HEK293 (cell line): ENCODE results near the gene OXNAD1.

Experiments used
- CTCF ChIA-PET: fragments of 350-600 bp; formaldehyde crosslinking; extraction: SDS; loops from one replicate; lab custom pipeline; 2021; ENCODE audit warnings: antibody characterized with exemption; lab: Yijun Ruan, JAX
- POLR2A ChIA-PET: fragments of 300-600 bp; formaldehyde crosslinking; extraction: SDS; loops from one replicate; lab custom pipeline; 2020; ENCODE audit warnings: antibody characterized with exemption, inconsistent platforms; lab: Yijun Ruan, JAX
- H3K27ac ChIP-seq: fragments of 200-500 bp; sonication (Bioruptor generic); 2 replicates; pipeline ENCODE4 v1.5.1; 2014; ENCODE audit warnings: low read depth, low read length, control low read depth, inconsistent platforms; ENCODE audit errors: extremely low read depth
- H3K36me3 ChIP-seq, 2 experiments: fragments of 200-500 bp in 1 of 2; sonication (Bioruptor generic) in 1 of 2; 1 replicate in 1 of 2; 2 replicates in 1 of 2; pipeline ENCODE4 v1.5.1; 2014 to 2017; ENCODE audit warnings: inconsistent platforms in 2 of 2, low read length in 2 of 2; ENCODE audit not compliant: control insufficient read depth in 2 of 2, insufficient read depth in 1 of 2
- H3K4me1 ChIP-seq: fragments of 200-500 bp; sonication (Bioruptor generic); 2 replicates; pipeline ENCODE4 v1.5.1; 2014; ENCODE audit warnings: mild to moderate bottlenecking, low read length, inconsistent platforms; ENCODE audit not compliant: control insufficient read depth, insufficient read depth
- H3K4me3 ChIP-seq: 2 replicates; pipeline ENCODE4 v1.5.1; 2011; ENCODE audit warnings: low read depth, mild to moderate bottlenecking, control low read depth, low read length, moderate library complexity
- H3K9me3 ChIP-seq: fragments of 200-500 bp; sonication (Bioruptor generic); 2 replicates; pipeline ENCODE4 v1.5.1; 2014; ENCODE audit warnings: low read depth, low read length, inconsistent platforms; ENCODE audit not compliant: control insufficient read depth, insufficient read depth
- AEBP2 ChIP-seq: fragments of 450-650 bp; formaldehyde crosslinking; IDR thresholded peaks from 2 replicates; pipeline ENCODE4 v1.5.1; 2016; ENCODE audit warnings: missing biosample characterization, missing genetic modification characterization, borderline replicate concordance
- BCL11A ChIP-seq: fragments of 450-650 bp; formaldehyde crosslinking; IDR thresholded peaks from 2 replicates; pipeline ENCODE4 v1.5.1; 2016; ENCODE audit warnings: low read depth, missing biosample characterization, missing genetic modification characterization
- MYNN ChIP-seq: fragments of 450-650 bp; formaldehyde crosslinking; IDR thresholded peaks from 2 replicates; pipeline ENCODE4 v1.5.1; 2016; ENCODE audit warnings: missing biosample characterization, missing genetic modification characterization, borderline replicate concordance
- PBX3 ChIP-seq: sonication (generic); formaldehyde crosslinking; IDR thresholded peaks from 2 replicates; pipeline ENCODE4 v1.8.1; 2022; ENCODE audit warnings: mild to moderate bottlenecking, moderate library complexity, missing genetic modification reagents
- PRDM2 ChIP-seq: fragments of 450-650 bp; formaldehyde crosslinking; IDR thresholded peaks from 2 replicates; pipeline ENCODE4 v1.5.1; 2016; ENCODE audit warnings: missing biosample characterization, missing genetic modification characterization, borderline replicate concordance
- REST ChIP-seq: fragments of 450-650 bp; formaldehyde crosslinking; IDR thresholded peaks from 2 replicates; pipeline ENCODE4 v1.5.1; 2016; ENCODE audit warnings: missing biosample characterization, missing genetic modification characterization
- ZBTB20 ChIP-seq: fragments of 450-650 bp; formaldehyde crosslinking; IDR thresholded peaks from 2 replicates; pipeline ENCODE4 v1.5.1; 2016; ENCODE audit warnings: missing biosample characterization, missing genetic modification characterization
- ZFHX2 ChIP-seq: fragments of 450-650 bp; formaldehyde crosslinking; conservative IDR thresholded peaks from 2 replicates; pipeline ENCODE4 v1.5.1; 2016; ENCODE audit warnings: missing biosample characterization, missing genetic modification characterization
- ZNF10 ChIP-seq: fragments of 450-650 bp; formaldehyde crosslinking; IDR thresholded peaks from 2 replicates; pipeline ENCODE4 v1.5.1; 2017; ENCODE audit warnings: missing biosample characterization, missing genetic modification characterization
- ZNF394 ChIP-seq: fragments of 450-650 bp; formaldehyde crosslinking; IDR thresholded peaks from 2 replicates; pipeline ENCODE4 v1.5.1; 2016; ENCODE audit warnings: missing biosample characterization, missing genetic modification characterization, mild to moderate bottlenecking, moderate library complexity, borderline replicate concordance
- ZNF398 ChIP-seq: fragments of 450-650 bp; formaldehyde crosslinking; IDR thresholded peaks from 2 replicates; pipeline ENCODE4 v1.5.1; 2017; ENCODE audit warnings: missing biosample characterization, missing genetic modification characterization
- ZNF529 ChIP-seq: fragments of 450-650 bp; formaldehyde crosslinking; IDR thresholded peaks from 2 replicates; pipeline ENCODE4 v1.5.1; 2017; ENCODE audit warnings: missing genetic modification characterization, missing biosample characterization; ENCODE audit not compliant: insufficient replicate concordance
- ZNF571 ChIP-seq: fragments of 450-650 bp; formaldehyde crosslinking; IDR thresholded peaks from 2 replicates; pipeline ENCODE4 v1.5.0; 2017; ENCODE audit warnings: missing biosample characterization, missing genetic modification characterization
- ZNF596 ChIP-seq: fragments of 450-650 bp; IDR thresholded peaks from 2 replicates; pipeline ENCODE4 v1.5.0; 2018; ENCODE audit warnings: missing biosample characterization, mild to moderate bottlenecking, missing genetic modification characterization, moderate library complexity
- ZNF629 ChIP-seq: fragments of 450-650 bp; formaldehyde crosslinking; IDR thresholded peaks from 2 replicates; pipeline ENCODE4 v1.5.1; 2017; ENCODE audit warnings: missing biosample characterization, missing genetic modification characterization
- ZNF677 ChIP-seq: fragments of 450-650 bp; IDR thresholded peaks from 2 replicates; pipeline ENCODE4 v1.5.0; 2018; ENCODE audit warnings: missing biosample characterization, mild to moderate bottlenecking, missing genetic modification characterization, moderate library complexity
- ZNF76 ChIP-seq: fragments of 450-650 bp; formaldehyde crosslinking; IDR thresholded peaks from 2 replicates; pipeline ENCODE4; 2016; ENCODE audit warnings: low read depth, missing biosample characterization, missing genetic modification characterization, borderline replicate concordance

The OXNAD1 gene

GRCh38 chr3:16336825-16337224 is 71.8 kb downstream of the OXNAD1 start (continued):
- TF ChIP-seq ZNF398 (no peak), ZNF677 (tag by site-specific recombination) (no peak), ZNF529 (tag by site-specific recombination) (no peak), ZFHX2 (tag by site-specific recombination) (no peak), ZNF596 (tag by site-specific recombination) (no peak), PRDM2 (tag by site-specific recombination) (no peak)

GRCh38 chr3:16337856-16338540 is 73.0 kb downstream of the OXNAD1 start:
- TF ChIP-seq PBX3 (CRISPR knock-in tag) (no peak), ZBTB20 (tag by site-specific recombination) (no peak), REST (tag by site-specific recombination) (no peak), AEBP2 (tag by site-specific recombination) (no peak), ZFHX2 (tag by site-specific recombination) (no peak), ZNF571 (tag by site-specific recombination) (no peak), ZNF10 (no peak), ZNF394 (tag by site-specific recombination) (no peak), ZNF76 (tag by site-specific recombination) (no peak), BCL11A (no peak), ZNF629 (no peak), MYNN (tag by site-specific recombination) (no peak)
- peaks cover 0 to 6% of the 10 kb centered on the region in 2 experiments; a peak in 1 of 3 replicates for H3K36me3 ChIP-seq
- POLR2A ChIA-PET, result no interaction called here
- H3K4me3 ChIP-seq, result no peak overlapping the region
- no peaks in the 10 kb centered on the region for H3K4me1 ChIP-seq
- no peak overlapping the region for H3K27ac ChIP-seq
- CTCF ChIA-PET, result interaction anchor here (0.6 to 2.1 kb wide), 3 partner anchors 14 to 47 kb away, joined by 3 to 6 read pairs (median 5); no protein-coding TSS in a partner anchor
- H3K9me3 ChIP-seq, result no peaks in the 10 kb centered on the region
